ENCODE results near the gene NOTCH1.
A peak's percentile ranks its signal among the peaks of the same experiment; 100 is the strongest.

The NOTCH1 gene

GRCh38 chr9:136484153-136485048 lies 61.4 kb downstream of the NOTCH1 start:
- peak; percentile 22 for DNase-seq (ENCODE audit: low read depth)

DNA sequence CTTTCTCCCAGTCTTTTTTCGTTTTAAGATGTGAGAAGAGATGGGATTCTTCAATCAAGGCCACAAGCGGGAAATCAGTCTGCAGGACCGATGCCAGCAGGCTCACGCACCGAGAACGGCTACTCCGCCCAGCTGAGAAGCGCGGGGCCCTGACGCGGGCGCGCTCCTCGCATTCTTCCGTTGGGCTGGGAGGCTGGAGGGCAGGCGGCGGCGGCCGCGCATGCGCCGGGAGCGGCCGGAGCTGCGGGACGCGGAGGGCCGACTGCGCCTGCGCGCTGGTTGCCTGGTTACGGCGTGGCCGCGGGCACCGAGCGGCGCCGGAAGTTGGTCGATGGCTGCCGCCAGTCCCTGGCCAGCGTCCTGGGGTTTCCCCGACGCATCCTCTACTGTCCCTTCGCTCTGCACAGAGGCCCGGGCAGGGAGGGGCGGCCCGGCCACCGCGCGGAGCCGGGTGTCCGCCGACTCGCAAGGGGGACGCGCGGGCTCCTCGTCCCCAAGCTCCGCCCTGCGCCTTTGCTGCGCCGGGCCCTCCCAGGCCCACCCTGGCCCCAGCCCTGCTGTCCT lies 62.2 kb downstream of the NOTCH1 start:
- DNase-seq (ENCODE audit: low read depth): peak; percentile 89

- DNase-seq (ENCODE audit: low read depth): peak; percentile 100
These were observed 62.9 kb downstream of the NOTCH1 start, which contains the start of gene SEC16A for GRCh38 chr9:136482793-136483588. TSS of gene SEC16A (minus strand) at chr9:136483040. CDS start at chr9:136477615, 5,425 bp downstream.

- no peak for DNase-seq (ENCODE audit: low read depth)
These were observed 63.6 kb downstream of the NOTCH1 start for GRCh38 chr9:136482046-136482792.

DNA sequence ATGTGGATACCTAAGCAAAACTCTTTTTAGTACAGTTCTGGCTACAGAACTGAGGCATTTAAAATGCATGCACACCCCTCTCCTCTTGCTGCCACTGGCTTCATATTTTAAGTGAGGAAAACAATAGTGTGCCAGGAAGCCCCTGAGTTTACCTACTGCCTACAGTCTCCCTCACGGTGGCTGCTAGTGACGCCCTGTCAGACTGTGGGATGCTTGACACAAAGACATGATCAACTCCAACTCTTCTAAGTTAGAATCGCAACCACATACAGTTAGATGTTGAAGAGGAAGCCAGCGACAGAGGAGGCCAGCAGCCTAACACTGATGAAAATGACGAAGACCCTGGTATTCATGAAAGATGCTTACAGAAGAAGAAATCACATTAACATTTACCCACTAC lies 64.3 kb downstream of the NOTCH1 start:
- no peak for DNase-seq (ENCODE audit: low read depth)

DNA sequence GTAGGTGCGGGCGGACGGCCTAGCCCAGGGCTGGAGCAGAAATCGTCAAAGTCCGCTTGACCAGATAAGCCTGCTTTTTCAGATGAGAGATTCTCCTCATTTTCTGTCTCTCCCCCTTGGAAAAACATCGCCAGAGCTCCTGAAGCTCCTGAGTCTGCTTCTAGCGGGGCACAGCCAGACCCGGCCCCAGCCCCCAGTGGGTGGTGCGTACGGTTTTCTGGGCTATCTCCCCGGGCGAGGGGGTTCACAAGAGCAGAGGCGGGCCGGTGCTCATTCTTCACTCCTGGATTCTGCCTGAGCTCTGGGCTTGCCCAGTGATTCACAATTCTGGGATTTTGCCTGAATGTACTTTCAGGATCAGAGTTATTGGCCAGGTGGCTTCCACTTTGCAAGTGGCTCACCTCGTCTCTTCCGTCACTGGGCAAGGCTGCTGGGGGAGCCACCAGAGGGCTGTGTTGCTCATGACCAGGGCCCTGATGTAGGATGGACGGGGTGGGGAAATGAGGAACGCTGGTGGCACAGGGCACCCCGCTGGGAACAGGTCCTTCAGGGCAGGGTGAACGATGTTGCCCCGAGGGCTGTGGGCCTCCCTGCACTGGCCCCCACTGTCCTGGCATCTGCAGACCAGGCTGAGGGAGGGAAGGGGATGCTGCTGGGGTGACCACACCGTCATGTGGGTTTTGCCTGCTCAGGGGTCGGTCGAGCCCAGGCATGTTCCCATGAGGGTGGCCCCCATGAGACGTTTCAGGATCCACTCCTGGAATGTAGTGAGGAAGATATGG lies 69.3 kb downstream of the NOTCH1 start:
- no peak for DNase-seq (ENCODE audit: low read depth)

- DNase-seq (ENCODE audit: low read depth): no peak
These were observed 70.6 kb downstream of the NOTCH1 start for GRCh38 chr9:136474974-136475865.

DNA sequence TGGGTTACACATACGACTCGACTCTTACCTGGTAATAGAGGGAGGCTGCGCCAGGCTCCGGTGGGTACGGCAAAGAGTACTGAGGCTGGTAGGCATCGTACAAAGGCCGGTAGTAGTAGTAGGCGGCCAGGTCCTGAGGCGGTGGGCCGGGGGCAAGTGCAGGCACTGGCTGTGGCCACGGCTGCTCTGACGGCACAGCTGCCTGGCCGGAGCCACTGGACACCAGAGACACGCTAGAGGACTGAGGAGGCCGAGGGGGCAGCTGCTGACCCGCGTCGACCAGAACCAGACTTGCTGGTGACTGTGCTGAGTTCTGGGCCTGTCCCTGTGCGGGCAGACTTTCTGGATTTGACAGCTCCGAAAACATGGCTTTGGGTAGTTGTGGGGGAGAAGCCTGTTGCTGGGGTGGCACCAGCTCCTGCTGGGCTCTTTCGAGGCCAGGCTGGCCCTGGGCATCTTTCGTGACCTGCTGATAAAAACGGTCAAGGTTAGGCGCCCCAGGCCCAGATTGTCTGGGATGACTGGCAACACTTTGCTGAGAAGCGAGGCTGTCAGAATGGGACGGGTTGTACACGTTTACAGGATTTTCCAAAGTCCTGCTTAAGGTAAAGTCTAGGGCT lies 71.7 kb downstream of the NOTCH1 start:
- no peak for DNase-seq (ENCODE audit: low read depth)

DNA sequence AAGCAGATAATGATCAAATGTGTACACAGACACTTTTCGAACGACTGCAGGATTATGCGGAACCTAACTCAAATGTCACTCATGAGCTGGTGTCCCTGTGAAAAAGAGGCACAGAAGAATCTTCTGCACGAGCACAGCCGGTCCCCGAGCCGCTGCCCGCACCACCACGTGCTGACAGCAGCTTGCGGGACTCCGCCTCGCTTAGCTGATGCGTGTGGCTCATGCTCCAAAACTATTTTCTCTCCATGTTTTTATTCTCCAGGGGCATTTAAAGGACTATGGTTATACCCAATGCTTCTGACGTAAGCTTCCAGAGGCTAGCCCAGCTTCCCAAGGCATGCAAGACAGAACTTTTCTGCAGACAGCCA lies 72.5 kb downstream of the NOTCH1 start:
- no peak for DNase-seq (ENCODE audit: low read depth)

DNA sequence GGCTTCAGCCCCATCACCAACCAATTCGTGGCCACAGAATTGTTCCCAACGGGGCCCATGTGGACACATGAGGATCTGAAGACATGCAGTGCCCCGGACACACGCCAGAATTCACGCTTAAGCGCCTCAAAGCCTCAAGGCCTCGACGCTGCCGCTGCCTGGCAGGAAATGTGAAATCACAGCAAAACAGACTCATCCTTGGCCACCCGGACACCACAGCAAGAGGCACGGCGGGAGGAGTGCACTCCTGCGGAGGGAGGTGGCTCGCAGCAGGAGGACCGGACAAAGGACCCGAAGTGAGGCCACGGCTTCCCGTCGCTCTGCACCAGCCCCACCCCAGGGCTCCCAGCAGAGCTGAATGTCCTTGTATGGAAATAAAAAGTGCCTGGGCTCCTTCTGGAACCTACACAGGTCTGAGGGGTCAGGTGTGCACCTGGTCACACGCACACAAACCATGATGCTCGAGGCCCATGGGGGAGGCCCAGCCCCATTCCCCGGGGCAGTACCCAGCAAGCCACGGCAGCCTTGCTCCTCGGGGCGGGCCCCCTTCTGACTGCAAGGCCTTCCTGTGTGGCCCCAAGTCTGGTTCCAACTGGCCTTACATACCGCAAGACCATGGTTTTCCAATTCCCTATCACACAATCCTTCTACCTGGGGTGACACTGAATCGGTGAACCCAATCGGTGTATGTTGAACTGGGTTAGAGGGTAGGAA lies 73.1 kb downstream of the NOTCH1 start:
- DNase-seq (ENCODE audit: low read depth): no peak

DNA sequence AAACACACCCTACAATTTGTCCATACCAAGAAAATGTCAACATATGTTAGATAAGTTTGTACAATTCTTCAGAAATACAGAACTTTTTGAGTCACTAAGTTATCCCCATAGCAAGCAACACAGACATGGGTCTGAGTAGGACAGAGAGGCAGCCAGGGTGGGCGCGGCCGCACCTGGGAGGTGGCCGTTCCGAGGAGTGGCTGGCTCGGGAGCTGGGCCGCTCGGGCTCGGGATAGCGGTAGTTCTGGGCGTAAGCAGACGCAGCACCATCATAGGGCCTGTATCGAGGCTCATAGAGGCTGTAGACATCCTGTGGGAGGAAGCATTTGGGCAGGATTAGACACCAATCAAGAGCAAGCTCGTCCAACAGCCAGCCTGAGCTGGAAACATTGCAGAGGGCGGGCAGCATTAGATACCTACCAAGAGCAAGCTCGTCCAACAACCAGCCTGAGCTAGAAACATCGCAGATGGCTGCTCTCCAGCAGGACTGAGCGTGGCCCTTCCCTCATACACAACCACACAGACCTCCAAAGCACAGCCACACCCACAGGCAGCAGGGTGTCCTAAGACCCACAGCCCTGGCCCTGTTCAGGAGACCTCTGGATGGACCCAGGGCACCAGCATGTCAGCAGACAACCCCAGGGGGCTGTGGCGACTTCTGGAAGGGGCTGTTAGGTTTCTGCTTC lies 73.9 kb downstream of the NOTCH1 start:
- no peak for DNase-seq (ENCODE audit: low read depth)

DNA sequence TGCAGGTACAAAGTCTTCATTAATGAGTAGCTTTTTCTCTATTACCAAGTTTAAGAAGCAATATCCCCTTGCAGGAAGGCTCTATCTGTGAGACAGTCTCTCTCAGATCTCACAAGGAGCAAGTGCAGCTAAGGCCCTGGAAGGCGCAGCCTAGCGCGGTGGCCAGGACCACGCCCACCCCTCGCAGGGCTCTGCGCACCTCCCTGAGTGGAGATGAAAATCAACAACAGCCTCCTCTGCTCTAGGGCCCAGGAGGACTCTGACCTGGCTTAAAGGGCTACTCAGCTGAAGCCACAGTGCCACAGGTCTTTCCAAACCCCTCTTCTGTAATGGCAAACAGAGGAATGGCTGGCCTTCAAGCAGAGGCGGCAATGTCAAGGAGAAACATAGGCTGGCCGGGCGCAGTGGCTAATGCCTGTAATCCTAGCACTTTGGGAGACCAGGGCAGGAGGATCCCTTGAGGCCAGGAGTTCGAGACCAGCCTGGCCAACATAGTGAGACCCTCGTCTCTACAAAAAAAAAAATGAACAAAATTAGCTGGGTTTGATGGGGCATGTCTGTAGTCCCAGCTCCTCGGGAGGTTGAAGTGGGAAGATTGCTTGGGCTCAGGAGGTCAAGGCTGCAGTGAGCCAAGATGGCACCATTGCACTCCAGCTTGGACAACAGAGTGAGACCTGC lies 74.9 kb downstream of the NOTCH1 start:
- no peak for DNase-seq (ENCODE audit: low read depth)

DNA sequence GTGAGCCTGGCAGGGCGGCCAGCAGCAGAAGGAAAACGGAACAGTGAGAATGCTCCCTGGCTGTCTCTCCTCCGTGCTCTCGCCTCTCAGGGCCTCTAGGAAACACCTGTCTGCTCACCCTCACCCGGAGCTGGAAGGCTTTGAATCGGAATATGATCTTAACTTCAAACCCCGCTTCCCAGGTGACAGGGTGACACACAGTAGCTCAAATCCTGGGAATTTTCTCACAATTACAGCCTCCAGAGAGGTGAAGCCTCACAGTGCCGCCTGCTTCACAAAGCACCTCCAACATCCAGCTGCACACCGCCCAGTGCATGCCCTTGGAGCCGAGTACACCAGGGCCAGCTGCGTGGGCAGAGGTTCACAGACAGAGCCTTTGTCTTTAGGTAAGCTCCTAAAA lies 75.5 kb downstream of the NOTCH1 start:
- DNase-seq (ENCODE audit: low read depth): no peak

DNA sequence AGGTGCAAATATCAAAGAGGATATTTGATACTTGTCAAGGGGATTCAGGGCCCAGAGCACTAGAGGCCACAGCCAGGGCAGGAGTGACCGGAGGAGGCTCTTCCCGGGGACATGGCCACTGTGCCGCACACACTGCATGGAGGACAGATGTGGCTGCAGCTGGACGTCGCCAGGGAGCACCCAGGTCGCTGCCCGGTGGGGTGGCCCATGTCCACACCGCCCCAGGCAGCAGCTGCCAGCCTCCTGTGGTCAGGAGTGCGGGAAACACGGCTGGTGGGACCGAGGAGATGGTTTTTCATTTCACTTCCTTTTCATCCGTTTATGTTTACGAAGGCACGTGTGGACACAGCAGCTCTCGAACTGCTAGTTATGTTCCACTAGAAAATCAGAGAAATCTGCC lies 78.1 kb downstream of the NOTCH1 start:
- no peak for DNase-seq (ENCODE audit: low read depth)

DNA sequence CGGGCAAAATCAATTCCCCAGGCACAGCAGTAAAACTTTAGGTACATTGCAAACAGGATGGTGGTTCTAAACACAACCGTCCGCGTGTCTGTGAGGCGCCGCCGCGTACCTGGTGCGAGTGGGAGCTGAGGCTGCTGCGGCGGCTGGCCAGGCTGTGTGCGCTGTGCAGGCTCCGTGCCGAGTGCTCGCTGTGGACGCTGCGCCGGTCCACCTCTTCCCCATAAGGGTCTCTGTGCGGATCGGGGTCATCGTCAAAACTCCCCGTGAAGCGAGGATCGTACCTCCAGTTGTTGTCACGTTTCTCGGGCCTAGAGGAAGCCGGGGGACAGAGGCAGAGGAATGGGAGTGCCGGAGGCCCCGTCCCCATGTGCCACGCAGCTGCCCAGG lies 79.7 kb downstream of the NOTCH1 start:
- no peak for DNase-seq (ENCODE audit: low read depth)

DNA sequence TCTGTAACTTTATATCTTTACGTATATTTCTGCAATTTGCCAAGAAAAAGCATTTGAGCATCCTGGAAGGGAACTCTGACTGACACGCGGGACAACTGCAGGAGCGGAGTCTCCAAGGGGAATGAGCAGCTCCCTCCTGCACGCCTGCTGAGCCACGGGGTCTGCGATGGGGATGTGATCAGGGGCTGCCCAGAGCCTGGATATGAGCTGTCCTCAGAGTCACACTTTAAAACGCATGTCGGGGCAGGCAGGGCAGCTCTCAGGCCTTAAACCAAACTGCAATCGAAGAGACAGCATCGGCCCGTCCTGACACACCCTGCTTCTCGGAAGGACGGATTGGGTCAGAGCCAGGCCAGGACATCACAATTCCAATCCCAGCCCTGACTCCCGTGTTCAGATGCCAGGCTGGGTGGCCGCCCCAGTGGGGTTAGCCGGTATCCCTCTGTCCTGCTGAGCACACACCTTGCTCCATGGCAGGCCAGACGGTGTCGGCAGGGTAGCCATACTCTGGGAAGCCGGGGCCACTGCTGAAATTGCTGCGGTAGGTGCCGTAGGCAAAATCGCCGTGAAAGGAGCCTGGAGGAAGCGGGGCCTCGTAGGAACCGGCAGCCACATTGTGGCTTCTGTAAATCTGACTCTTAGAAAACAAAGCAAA lies 80.2 kb downstream of the NOTCH1 start:
- no peak for DNase-seq (ENCODE audit: low read depth)

DNA sequence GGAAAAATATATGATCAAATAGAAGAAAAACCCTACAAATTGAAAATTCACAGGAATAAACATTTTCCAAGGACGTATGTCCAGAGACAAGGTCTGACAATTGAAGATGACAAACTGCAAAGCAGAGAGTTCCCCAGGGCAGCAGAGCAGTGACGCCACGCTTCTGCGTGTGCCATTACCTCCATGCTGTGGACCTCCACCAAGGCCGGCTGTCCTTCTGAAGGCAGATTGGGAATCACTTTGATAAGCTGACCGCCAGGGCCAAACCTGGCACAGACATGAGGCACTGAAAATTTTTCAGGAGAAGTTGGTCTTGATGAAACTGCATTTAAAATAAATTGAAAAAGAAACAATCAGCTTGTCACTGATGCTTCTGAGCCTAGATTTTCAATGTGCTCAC lies 81.6 kb downstream of the NOTCH1 start:
- no peak for DNase-seq (ENCODE audit: low read depth)
